HG03575 (cell line): ENCODE measurements around the gene ARPC5L.

Source experiments
- ATAC-seq: cut with Tn5 transposase; IDR thresholded peaks from one replicate; pipeline ENCODE4 v1.9.1; 2021; ENCODE audit not compliant: unreplicated experiment, insufficient number of reproducible peaks, low FRiP score; ENCODE audit errors: extremely low read depth

Gene ARPC5L

GRCh38 chr9:124859803-124860581 lies 1.9 kb upstream of the ARPC5L start:
- no peak for ATAC-seq

GRCh38 chr9:124860582-124861341 lies 1.2 kb upstream of the ARPC5L start:
- ATAC-seq: no peak

- ATAC-seq: no peak
These were observed 1.5 kb downstream of the ARPC5L start for GRCh38 chr9:124863371-124863871.

- ATAC-seq: no peak
These were observed 6.9 kb downstream of the ARPC5L start for GRCh38 chr9:124868511-124869465.

- no peak for ATAC-seq
These were observed 7.6 kb downstream of the ARPC5L start for GRCh38 chr9:124869466-124869985.

GRCh38 chr9:124869986-124870560 lies 8.1 kb downstream of the ARPC5L start:
- no peak for ATAC-seq

GRCh38 chr9:124870723-124871122 lies 8.8 kb downstream of the ARPC5L start:
- ATAC-seq: no peak

GRCh38 chr9:124871156-124871561 lies 9.2 kb downstream of the ARPC5L start:
- ATAC-seq: no peak

- ATAC-seq: no peak
These were observed 11.7 kb downstream of the ARPC5L start for GRCh38 chr9:124873664-124874063.

GRCh38 chr9:124875501-124875900 lies 13.6 kb downstream of the ARPC5L start:
- ATAC-seq: no peak

GRCh38 chr9:124877021-124877782 lies 15.3 kb downstream of the ARPC5L start:
- no peak for ATAC-seq

- no peak for ATAC-seq
These were observed 16.1 kb downstream of the ARPC5L start for GRCh38 chr9:124878021-124878420.

- no peak for ATAC-seq
These were observed 16.6 kb downstream of the ARPC5L start for GRCh38 chr9:124878518-124878917.

GRCh38 chr9:124879226-124879625 lies 17.3 kb downstream of the ARPC5L start:
- ATAC-seq: no peak

- ATAC-seq: no peak
These were observed 18.6 kb downstream of the ARPC5L start for GRCh38 chr9:124880501-124880900.

GRCh38 chr9:124881138-124881743 lies 19.3 kb downstream of the ARPC5L start:
- no peak for ATAC-seq

- no peak for ATAC-seq
These were observed 20.3 kb downstream of the ARPC5L start for GRCh38 chr9:124882231-124882630.
